Sigmoid colon (tissue), 7 donors: ENCODE data around the gene RNF40. TPM values are rescaled to one million over a fixed set of nuclear protein-coding genes. Genes with fewer than 3 reads are reported as not detected.
A peak's percentile ranks its signal among the peaks of the same experiment; 100 is the strongest.

ENCODE experiments used
- DNase-seq: peaks from one replicate; pipeline ENCODE4 v3.0.0-alpha.2; 2019
- H3K27ac ChIP-seq, 4 donors: fragments of 200-600 bp; sonication (generic); one replicate each; pipeline ENCODE4 v1.5.1; 2016 to 2019; ENCODE audit warnings: mild to moderate bottlenecking in 1 of 4
- H3K27me3 ChIP-seq, 3 donors: fragments of 200-600 bp; sonication (generic); one replicate each; pipeline ENCODE4 v1.5.1; 2019; ENCODE audit warnings: mild to moderate bottlenecking in 1 of 3
- H3K36me3 ChIP-seq, 4 donors: fragments of 200-600 bp; sonication (generic); one replicate each; pipeline ENCODE4 v1.5.1; 2016 to 2019
- H3K4me1 ChIP-seq, 4 donors: fragments of 200-600 bp; sonication (generic); one replicate each; pipeline ENCODE4 v1.5.1; 2017 to 2019
- H3K4me3 ChIP-seq, 4 donors: fragments of 200-600 bp; sonication (generic); one replicate each; pipeline ENCODE4 v1.5.1; 2017 to 2019; ENCODE audit warnings: mild to moderate bottlenecking in 2 of 4, moderate library complexity in 1 of 4
- H3K9me3 ChIP-seq, 4 donors: fragments of 200-600 bp in 3 of 4; sonication (generic) in 3 of 4; one replicate each; pipeline versions ENCODE4 v1.5.1 to v1.6.1; 2013 to 2019
- CTCF ChIP-seq, 4 experiments: fragments of 450-650 bp in 3 of 4; fragments of 200-600 bp in 1 of 4; IDR thresholded peaks; one replicate each; pipeline ENCODE4 v1.5.1; 2016 to 2019; ENCODE audit warnings: antibody characterized with exemption in 4 of 4, mild to moderate bottlenecking in 3 of 4, moderate library complexity in 2 of 4
- EP300 ChIP-seq, 4 donors: sonication (generic); formaldehyde crosslinking; IDR thresholded peaks; one replicate each; pipeline ENCODE4 v1.6.1; 2017; ENCODE audit warnings: antibody characterized with exemption in 4 of 4
- POLR2A ChIP-seq, 2 donors: fragments of 450-650 bp; IDR thresholded peaks; one replicate each; pipeline ENCODE4 v1.6.1; 2016; ENCODE audit warnings: antibody characterized with exemption in 2 of 2, mild to moderate bottlenecking in 2 of 2, moderate library complexity in 2 of 2
- POLR2AphosphoS5 ChIP-seq, 4 donors: sonication (generic); formaldehyde crosslinking; IDR thresholded peaks; one replicate each; pipeline ENCODE4 v1.6.1; 2017; ENCODE audit warnings: antibody characterized with exemption in 4 of 4
- WGBS, 2 donors: extraction: QIAGEN DNeasy Blood & Tissue Kit; methylation state at CpG; one replicate each; pipeline ENCODE4 v1.1.7; 2013; 5-methylcytosine and 5-hydroxymethylcytosine counted together
- intact Hi-C: fragments of 100-400 bp; cut with DNase I; formaldehyde crosslinking; loops from one replicate; pipeline ENCODE4 v1.15.1; 2023
- polyA plus RNA-seq, 3 donors: library from polyadenylated mRNA; stranded (reverse); fragments of 200-250 nt; gene quantifications; one replicate each; pipeline ENCODE4 v1.2.3, GENCODE V29; 2013
- total RNA-seq, 4 donors: library from RNA; depleted of rRNA; stranded (reverse); fragments of >200 nt; gene quantifications; one replicate each; pipeline ENCODE4 v1.1.0, GENCODE V29; 2016
- donor health status: healthy with polysubstance abuse.
- donor health status: Bipolar disorder and iron deficiency.
- donor health status: healthy.

Gene RNF40
- total and polyA plus RNA-seq, 7 donors = 34.8 to 79.3 (median 49.4) TPM

GRCh38 chr16:30775392-30776188, 13.5 kb downstream of the RNF40 start:
- Histone ChIP-seq H3K27ac (peak overlapping the region; percentile 87 to 91 (median 90)), H3K4me1 (peaks cover 0 to 28% (median 23%) of the 10 kb centered on the region in 4 donors), H3K4me3 (peak overlapping the region; percentile 59 to 84 (median 67)), H3K9me3 (no peaks in the 10 kb centered on the region), H3K36me3 (peaks cover 16 to 39% (median 32%) of the 10 kb centered on the region in 4 donors), H3K27me3 (no peaks in the 10 kb centered on the region)
- peak; percentile 91 for DNase-seq
- intact Hi-C loops = no loop called here
- TF ChIP-seq POLR2AphosphoS5 (IDR thresholded peaks at IDR 0.05) = peak; percentile 50 to 83 (median 76)
- peak in 1 of 2 donors; percentile 11 for TF ChIP-seq POLR2A (IDR thresholded peaks at IDR 0.05)
- TF ChIP-seq CTCF (IDR thresholded peaks at IDR 0.05) = no peak
- TF ChIP-seq EP300 (IDR thresholded peaks at IDR 0.05) = no peak
- WGBS, 2 donors = 0% methylated on average over 81 of the region's 81 CpGs

DNA sequence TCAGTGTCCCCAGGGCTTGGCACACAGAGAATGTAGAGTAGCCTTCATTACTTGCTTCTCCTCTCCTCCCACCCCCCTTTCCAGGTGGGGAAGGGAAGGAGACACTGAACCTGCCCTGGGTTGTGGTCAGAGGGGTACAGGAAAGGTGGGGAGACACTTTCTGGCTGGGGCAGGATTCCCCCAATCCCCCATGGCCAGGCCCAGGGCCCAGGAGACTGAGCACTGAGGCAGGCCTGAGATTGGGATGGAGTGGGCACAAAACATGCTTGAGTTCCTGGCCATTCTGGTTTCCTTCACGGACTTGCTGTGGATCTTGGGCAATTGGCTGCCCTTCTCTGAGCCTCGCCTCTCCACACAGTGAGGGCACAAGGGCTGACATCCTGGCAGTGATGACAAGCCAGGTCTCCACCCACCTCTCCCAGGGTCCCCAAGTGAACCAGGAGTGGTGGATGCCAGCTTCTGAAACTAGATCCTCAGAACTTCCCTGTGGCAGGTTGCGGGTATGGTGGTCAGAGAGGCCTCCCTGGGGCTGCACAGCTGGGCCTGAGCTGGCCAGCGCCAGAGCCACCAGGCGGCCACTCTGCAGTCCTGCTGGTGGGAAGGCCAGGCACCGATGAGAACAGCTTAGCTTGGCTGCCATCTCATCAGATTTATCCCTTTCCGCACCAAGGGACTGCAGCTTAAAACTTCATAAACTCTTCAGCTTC, 15.6 kb downstream of the RNF40 start:
- intact Hi-C loops = no loop called here
- H3K27me3 ChIP-seq = no peaks in the 10 kb centered on the region
- DNase-seq = no peak
- H3K9me3 ChIP-seq = no peaks in the 10 kb centered on the region
- WGBS, 2 donors = 85 to 93% methylated on average over 7 of the region's 7 CpGs
- TF ChIP-seq POLR2A (IDR thresholded peaks at IDR 0.05) (no peak), POLR2AphosphoS5 (IDR thresholded peaks at IDR 0.05) (peak in 1 of 4 donors; percentile 7)
- H3K36me3 ChIP-seq = peaks cover 15 to 33% (median 24%) of the 10 kb centered on the region in 4 donors
- H3K4me1 ChIP-seq = peaks cover 0 to 28% (median 23%) of the 10 kb centered on the region in 4 donors
- peak overlapping the region in 3 of 4 donors; percentile 26 to 91 (median 87) for H3K27ac ChIP-seq
- H3K4me3 ChIP-seq = no peak overlapping the region

DNA sequence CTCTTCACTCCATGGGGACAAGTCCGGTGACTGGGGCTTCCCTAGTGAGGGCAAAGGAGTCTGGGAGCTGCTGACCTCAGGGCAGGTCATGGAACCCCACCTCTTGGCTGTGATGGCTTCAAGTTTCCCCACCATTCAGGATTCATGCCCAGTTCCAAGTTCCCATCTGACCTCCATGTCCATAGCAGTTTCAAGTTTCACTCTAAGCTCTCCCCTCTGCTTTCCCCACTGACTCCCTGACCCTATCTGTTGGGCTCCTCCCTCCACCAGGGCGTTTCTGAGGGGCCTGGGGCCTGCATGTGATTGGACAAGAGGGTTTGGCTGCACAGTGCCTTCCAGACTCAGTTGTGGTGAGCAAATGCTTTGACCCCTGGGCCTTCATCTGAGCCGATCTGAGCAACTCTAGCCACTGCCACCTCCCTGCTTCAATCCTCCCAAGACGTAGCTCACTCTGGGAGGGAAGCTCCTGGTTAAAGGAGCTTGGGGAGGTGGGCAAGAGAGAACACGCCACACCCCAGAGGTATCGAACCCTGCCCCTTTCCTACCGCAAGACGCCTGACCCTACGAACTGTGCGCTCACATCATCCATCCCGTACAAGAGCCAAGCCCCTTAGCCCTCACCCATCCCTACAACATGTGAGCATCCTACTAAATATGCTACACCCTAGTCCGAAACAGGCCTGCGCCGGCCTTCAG, 16.6 kb downstream of the RNF40 start:
- intact Hi-C loops = no loop called here
- Histone ChIP-seq H3K27me3 (no peaks in the 10 kb centered on the region), H3K9me3 (no peaks in the 10 kb centered on the region), H3K4me1 (peaks cover 0 to 28% (median 23%) of the 10 kb centered on the region in 4 donors), H3K4me3 (no peak overlapping the region), H3K36me3 (peaks cover 23 to 33% (median 25%) of the 10 kb centered on the region in 4 donors), H3K27ac (peak overlapping the region in 2 of 4 donors; percentile 20 to 26)
- DNase-seq = no peak
- 87 to 88% methylated on average over 14 of the region's 14 CpGs for WGBS, 2 donors
- TF ChIP-seq POLR2AphosphoS5 (IDR thresholded peaks at IDR 0.05) = no peak
- TF ChIP-seq EP300 (IDR thresholded peaks at IDR 0.05) = no peak
- no peak for TF ChIP-seq POLR2A (IDR thresholded peaks at IDR 0.05)
- no peak for TF ChIP-seq CTCF (IDR thresholded peaks at IDR 0.05)

GRCh38 chr16:30779596-30779995, 17.5 kb downstream of the RNF40 start:
- Histone ChIP-seq H3K27me3 (no peaks in the 10 kb centered on the region), H3K4me1 (peaks cover 0 to 23% (median 19%) of the 10 kb centered on the region in 4 donors), H3K36me3 (peaks cover 21 to 34% (median 23%) of the 10 kb centered on the region in 4 donors), H3K27ac (no peak overlapping the region), H3K9me3 (no peaks in the 10 kb centered on the region), H3K4me3 (no peak overlapping the region)
- intact Hi-C loops = no loop called here
- TF ChIP-seq CTCF (IDR thresholded peaks at IDR 0.05) = no peak
- TF ChIP-seq POLR2AphosphoS5 (IDR thresholded peaks at IDR 0.05) = no peak
- DNase-seq = no peak
- WGBS, 2 donors = 91 to 94% methylated on average over 6 of the region's 6 CpGs
